ENCODE measurements around the gene SLC25A38.
A peak's percentile ranks its signal among the peaks of the same experiment; 100 is the strongest.
"Not testable (repeated sequence)": the region's sequence is repeated elsewhere in the genome, so short reads cannot be mapped to it uniquely, and the experiment has no call there.

SLC25A38 gene

GRCh38 chr3:39383045-39383880 is at the start of gene SLC25A38:
TSS of gene SLC25A38 (plus strand) at chr3:39383370. CDS start at chr3:39383725, 355 bp downstream.
- peak; percentile 88 for DNase-seq (ENCODE audit: low spot score)

- DNase-seq (ENCODE audit: low spot score) = no peak
Observed at GRCh38 chr3:39333607-39334006, 49.6 kb upstream of the SLC25A38 start.

GRCh38 chr3:39334205-39334604 is 49.0 kb upstream of the SLC25A38 start:
- peak; percentile 43 for DNase-seq (ENCODE audit: low spot score)

GRCh38 chr3:39338201-39338600 is 45.0 kb upstream of the SLC25A38 start:
- DNase-seq (ENCODE audit: low spot score) = no peak

- DNase-seq (ENCODE audit: low spot score) = no peak
Observed at GRCh38 chr3:39339086-39339485, 44.1 kb upstream of the SLC25A38 start.

- DNase-seq (ENCODE audit: low spot score) = peak; percentile 58
Observed at GRCh38 chr3:39343076-39343717, 40.0 kb upstream of the SLC25A38 start.

GRCh38 chr3:39343760-39344159 is 39.4 kb upstream of the SLC25A38 start:
- DNase-seq (ENCODE audit: low spot score) = no peak

GRCh38 chr3:39344746-39345344 is 38.3 kb upstream of the SLC25A38 start:
- DNase-seq (ENCODE audit: low spot score) = no peak

GRCh38 chr3:39346785-39347585 is 36.2 kb upstream of the SLC25A38 start:
- no peak for DNase-seq (ENCODE audit: low spot score)

- DNase-seq (ENCODE audit: low spot score) = no peak
Observed at GRCh38 chr3:39347586-39347876, 35.6 kb upstream of the SLC25A38 start.

GRCh38 chr3:39349080-39349479 is 34.1 kb upstream of the SLC25A38 start:
- no peak for DNase-seq (ENCODE audit: low spot score)

- DNase-seq (ENCODE audit: low spot score) = no peak
Observed at GRCh38 chr3:39350714-39351113, 32.5 kb upstream of the SLC25A38 start.

- not testable (repeated sequence) for DNase-seq (ENCODE audit: low spot score)
Observed at GRCh38 chr3:39351134-39351533, 32.0 kb upstream of the SLC25A38 start.

GRCh38 chr3:39353168-39353927 is 29.8 kb upstream of the SLC25A38 start:
- not testable (repeated sequence) for DNase-seq (ENCODE audit: low spot score)

GRCh38 chr3:39358333-39358732 is 24.8 kb upstream of the SLC25A38 start:
- DNase-seq (ENCODE audit: low spot score) = no peak

GRCh38 chr3:39361252-39361927 is 21.8 kb upstream of the SLC25A38 start:
- DNase-seq (ENCODE audit: low spot score) = no peak

- no peak for DNase-seq (ENCODE audit: low spot score)
Observed at GRCh38 chr3:39362192-39362591, 21.0 kb upstream of the SLC25A38 start.

GRCh38 chr3:39362812-39363211 is 20.4 kb upstream of the SLC25A38 start:
- DNase-seq (ENCODE audit: low spot score) = no peak

GRCh38 chr3:39370450-39370849 is 12.7 kb upstream of the SLC25A38 start:
- DNase-seq (ENCODE audit: low spot score) = not testable (repeated sequence)

- no peak for DNase-seq (ENCODE audit: low spot score)
Observed at GRCh38 chr3:39372833-39373232, 10.3 kb upstream of the SLC25A38 start.

All from kidney tubule cell (primary cell).